GM21737 (cell line): ENCODE results near the gene PNMA8B.
"Not testable (repeated sequence)": the region's sequence is repeated elsewhere in the genome, so short reads cannot be mapped to it uniquely, and the experiment has no call there.

Experiments used
- ATAC-seq: cut with Tn5 transposase; IDR thresholded peaks from one replicate; pipeline ENCODE4 v1.9.1; 2021; ENCODE audit warnings: mild to moderate bottlenecking, moderate library complexity; ENCODE audit not compliant: unreplicated experiment

Gene PNMA8B

GRCh38 chr19:46514589-46515289 lies 19.1 kb upstream of the PNMA8B start:
- ATAC-seq, result no peak

GRCh38 chr19:46513461-46514236 lies 18.0 kb upstream of the PNMA8B start:
- ATAC-seq, result no peak

GRCh38 chr19:46511237-46511636 lies 15.6 kb upstream of the PNMA8B start:
- ATAC-seq, result no peak

- no peak for ATAC-seq
These were observed 12.5 kb upstream of the PNMA8B start for GRCh38 chr19:46508206-46508605.

- ATAC-seq, result no peak
These were observed 8.3 kb upstream of the PNMA8B start for GRCh38 chr19:46503848-46504453.

GRCh38 chr19:46502891-46503290 lies 7.2 kb upstream of the PNMA8B start:
- ATAC-seq, result no peak

- ATAC-seq, result no peak
These were observed 4.0 kb upstream of the PNMA8B start for GRCh38 chr19:46499692-46500091.

GRCh38 chr19:46497773-46498172 lies 2.1 kb upstream of the PNMA8B start:
- no peak for ATAC-seq

GRCh38 chr19:46496886-46497285 lies 1.2 kb upstream of the PNMA8B start:
- not testable (repeated sequence) for ATAC-seq

GRCh38 chr19:46496304-46496703 lies 637 bp upstream of the PNMA8B start:
- ATAC-seq, result no peak

- no peak for ATAC-seq
These were observed 504 bp downstream of the PNMA8B start for GRCh38 chr19:46494941-46495785.

- ATAC-seq, result no peak
These were observed 1.3 kb downstream of the PNMA8B start for GRCh38 chr19:46494146-46494940.

- ATAC-seq, result no peak
These were observed 2.2 kb downstream of the PNMA8B start for GRCh38 chr19:46493236-46494145.

GRCh38 chr19:46492841-46493235 lies 2.8 kb downstream of the PNMA8B start:
- no peak for ATAC-seq

- no peak for ATAC-seq
These were observed 3.5 kb downstream of the PNMA8B start for GRCh38 chr19:46491975-46492682.

GRCh38 chr19:46490774-46491173 lies 4.9 kb downstream of the PNMA8B start:
- ATAC-seq, result no peak

- ATAC-seq, result no peak
These were observed 6.0 kb downstream of the PNMA8B start for GRCh38 chr19:46489445-46490272.

GRCh38 chr19:46488551-46488950 lies 7.1 kb downstream of the PNMA8B start:
- no peak for ATAC-seq
